ENCODE results near the gene NDST1. TPM values are rescaled to one million over a fixed set of nuclear protein-coding genes. Genes with fewer than 3 reads are reported as not detected.
A peak's percentile ranks its signal among the peaks of the same experiment; 100 is the strongest.

NDST1 gene
- total RNA-seq, 1 donor from 2014 or later: 17.1 TPM

DNA sequence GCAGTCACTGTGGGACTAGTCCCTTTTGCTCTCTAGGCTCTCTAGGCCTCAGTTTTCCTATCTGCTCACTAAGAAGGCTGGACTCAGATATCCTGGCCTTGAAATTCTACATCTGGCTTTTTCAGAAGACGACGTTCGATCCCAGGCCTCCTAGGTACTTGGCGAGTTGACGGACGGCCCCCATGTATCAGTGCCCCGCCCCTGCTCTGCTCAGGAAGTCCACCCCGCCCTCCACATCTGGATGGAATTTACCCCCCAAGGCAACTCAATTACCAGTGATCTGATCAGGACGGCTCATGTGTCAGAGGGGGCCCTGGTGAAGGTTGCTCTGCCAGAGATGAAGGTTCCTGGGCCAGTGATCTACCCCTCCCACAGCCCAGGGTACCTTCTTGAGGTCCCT is 88.4 kb downstream of the NDST1 start:
- Histone ChIP-seq H3K36me3 (ENCODE audit: control insufficient read depth, insufficient read depth, low read length) (no peaks in the 10 kb centered on the region), H3K4me3 (ENCODE audit: low read depth, low read length) (no peak overlapping the region), H3K27me3 (ENCODE audit: control insufficient read depth, insufficient read depth, low read length) (no peaks in the 10 kb centered on the region)
- TF ChIP-seq, protein P1, sequence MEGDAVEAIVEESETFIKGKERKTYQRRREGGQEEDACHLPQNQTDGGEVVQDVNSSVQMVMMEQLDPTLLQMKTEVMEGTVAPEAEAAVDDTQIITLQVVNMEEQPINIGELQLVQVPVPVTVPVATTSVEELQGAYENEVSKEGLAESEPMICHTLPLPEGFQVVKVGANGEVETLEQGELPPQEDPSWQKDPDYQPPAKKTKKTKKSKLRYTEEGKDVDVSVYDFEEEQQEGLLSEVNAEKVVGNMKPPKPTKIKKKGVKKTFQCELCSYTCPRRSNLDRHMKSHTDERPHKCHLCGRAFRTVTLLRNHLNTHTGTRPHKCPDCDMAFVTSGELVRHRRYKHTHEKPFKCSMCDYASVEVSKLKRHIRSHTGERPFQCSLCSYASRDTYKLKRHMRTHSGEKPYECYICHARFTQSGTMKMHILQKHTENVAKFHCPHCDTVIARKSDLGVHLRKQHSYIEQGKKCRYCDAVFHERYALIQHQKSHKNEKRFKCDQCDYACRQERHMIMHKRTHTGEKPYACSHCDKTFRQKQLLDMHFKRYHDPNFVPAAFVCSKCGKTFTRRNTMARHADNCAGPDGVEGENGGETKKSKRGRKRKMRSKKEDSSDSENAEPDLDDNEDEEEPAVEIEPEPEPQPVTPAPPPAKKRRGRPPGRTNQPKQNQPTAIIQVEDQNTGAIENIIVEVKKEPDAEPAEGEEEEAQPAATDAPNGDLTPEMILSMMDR (IDR thresholded peaks at IDR 0.05; ENCODE audit: insufficient read depth, low read length, severe bottlenecking): no peak
- no peak for DNase-seq (ENCODE audit: low read depth)
- FAIRE-seq: peak; percentile 40

DNA sequence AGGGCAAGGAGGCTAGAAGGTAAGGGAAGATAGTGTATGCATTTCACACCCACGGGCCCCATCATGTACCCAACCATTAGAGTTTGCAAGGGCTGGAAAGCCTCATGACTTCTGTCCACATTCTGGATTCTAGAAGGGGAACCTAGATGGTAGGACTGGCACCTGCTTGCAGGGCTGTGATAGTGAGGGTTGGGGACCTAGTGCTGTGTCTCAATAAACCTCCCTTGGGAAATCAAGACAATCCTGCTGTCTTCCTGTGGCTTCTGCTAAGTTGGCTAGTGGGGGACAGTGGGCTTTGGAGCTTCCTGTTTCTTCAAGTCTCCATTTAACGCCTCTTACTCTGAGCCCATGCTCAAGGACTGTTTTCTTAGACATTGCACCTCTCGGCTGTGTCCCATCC is 88.9 kb downstream of the NDST1 start:
- FAIRE-seq (peak; percentile 81), DNase-seq (ENCODE audit: low read depth) (no peak)
- no peak overlapping the region for H3K4me3 ChIP-seq (ENCODE audit: low read depth, low read length)
- H3K27me3 ChIP-seq (ENCODE audit: control insufficient read depth, insufficient read depth, low read length): no peaks in the 10 kb centered on the region
- TF ChIP-seq, protein P1 (IDR thresholded peaks at IDR 0.05; ENCODE audit: insufficient read depth, low read length, severe bottlenecking): no peak
- no peaks in the 10 kb centered on the region for H3K36me3 ChIP-seq (ENCODE audit: control insufficient read depth, insufficient read depth, low read length)

DNA sequence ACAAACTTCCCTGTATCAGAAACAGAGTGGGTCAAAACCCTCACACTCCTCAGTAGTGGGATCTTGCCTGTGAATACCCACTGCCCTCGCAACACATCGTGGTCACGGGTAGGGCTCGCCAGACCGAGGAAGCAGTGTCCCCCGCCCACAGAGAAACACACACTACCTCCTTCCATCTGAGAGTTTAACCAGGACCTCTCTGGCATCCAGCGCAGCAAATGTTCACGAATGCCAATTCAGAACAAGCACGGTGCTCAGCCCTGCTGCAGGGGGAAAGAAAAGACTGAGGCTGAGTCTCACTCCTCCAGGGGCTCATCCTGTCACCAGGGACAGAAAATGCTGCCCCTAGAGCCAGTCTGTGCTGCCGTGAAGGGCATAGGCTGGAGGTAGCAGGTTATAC is 90.1 kb downstream of the NDST1 start:
- Histone ChIP-seq H3K36me3 (ENCODE audit: control insufficient read depth, insufficient read depth, low read length) (no peaks in the 10 kb centered on the region), H3K27me3 (ENCODE audit: control insufficient read depth, insufficient read depth, low read length) (no peaks in the 10 kb centered on the region), H3K4me3 (ENCODE audit: low read depth, low read length) (no peak overlapping the region)
- TF ChIP-seq, protein P1 (IDR thresholded peaks at IDR 0.05; ENCODE audit: insufficient read depth, low read length, severe bottlenecking): no peak
- FAIRE-seq (no peak), DNase-seq (ENCODE audit: low read depth) (peak; percentile 19)

DNA sequence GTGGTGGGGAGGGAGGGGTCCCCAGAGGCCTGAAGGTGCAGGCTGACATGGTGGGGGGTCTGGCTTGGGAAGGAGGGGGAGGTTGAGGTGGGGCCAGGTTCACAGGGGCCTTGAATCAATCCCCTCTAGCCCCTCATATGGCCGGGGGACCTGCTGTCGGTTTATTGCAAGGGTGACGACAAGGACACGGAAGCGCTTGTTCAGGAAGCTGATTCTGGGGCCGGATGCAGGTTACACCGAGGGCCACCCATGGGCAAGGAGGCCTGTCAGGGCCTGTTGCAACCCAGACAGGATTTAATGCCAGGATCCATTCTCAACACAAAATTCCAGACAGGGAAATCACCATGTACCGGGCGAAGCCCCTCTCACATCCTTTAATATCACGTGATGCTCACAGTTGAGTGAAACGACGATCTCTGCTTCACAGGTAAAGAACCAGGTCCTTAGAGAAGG is 90.9 kb downstream of the NDST1 start:
- H3K27me3 ChIP-seq (ENCODE audit: control insufficient read depth, insufficient read depth, low read length): no peaks in the 10 kb centered on the region
- H3K36me3 ChIP-seq (ENCODE audit: control insufficient read depth, insufficient read depth, low read length): no peaks in the 10 kb centered on the region
- no peak overlapping the region for H3K4me3 ChIP-seq (ENCODE audit: low read depth, low read length)
- DNase-seq (ENCODE audit: low read depth) (peak; percentile 96), FAIRE-seq (no peak)
- TF ChIP-seq, protein P1 (IDR thresholded peaks at IDR 0.05; ENCODE audit: insufficient read depth, low read length, severe bottlenecking): no peak

DNA sequence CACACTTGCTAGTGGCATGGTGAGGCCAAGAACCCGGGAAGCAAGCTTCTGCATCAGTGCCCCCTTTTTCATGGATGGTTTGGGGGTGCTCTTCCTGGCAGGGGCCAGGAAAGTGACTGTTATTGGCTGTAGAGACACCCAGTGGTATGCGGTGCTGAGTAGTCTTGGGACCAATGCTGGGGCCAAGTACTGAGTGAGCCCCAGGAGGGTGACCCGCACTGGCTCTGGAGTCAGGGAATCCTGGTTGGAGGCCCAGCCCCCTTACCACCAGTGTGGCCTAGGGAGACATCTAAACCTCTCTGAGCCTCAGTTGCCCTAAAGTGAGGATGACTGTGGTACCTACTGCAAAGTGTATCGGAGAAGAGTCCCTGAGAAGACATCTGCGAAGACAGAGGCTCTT is 91.3 kb downstream of the NDST1 start:
- no peak for DNase-seq (ENCODE audit: low read depth)
- TF ChIP-seq, protein P1 (IDR thresholded peaks at IDR 0.05; ENCODE audit: insufficient read depth, low read length, severe bottlenecking): no peak
- H3K27me3 ChIP-seq (ENCODE audit: control insufficient read depth, insufficient read depth, low read length): no peaks in the 10 kb centered on the region
- FAIRE-seq: no peak
- H3K4me3 ChIP-seq (ENCODE audit: low read depth, low read length): no peak overlapping the region
- H3K36me3 ChIP-seq (ENCODE audit: control insufficient read depth, insufficient read depth, low read length): no peaks in the 10 kb centered on the region

DNA sequence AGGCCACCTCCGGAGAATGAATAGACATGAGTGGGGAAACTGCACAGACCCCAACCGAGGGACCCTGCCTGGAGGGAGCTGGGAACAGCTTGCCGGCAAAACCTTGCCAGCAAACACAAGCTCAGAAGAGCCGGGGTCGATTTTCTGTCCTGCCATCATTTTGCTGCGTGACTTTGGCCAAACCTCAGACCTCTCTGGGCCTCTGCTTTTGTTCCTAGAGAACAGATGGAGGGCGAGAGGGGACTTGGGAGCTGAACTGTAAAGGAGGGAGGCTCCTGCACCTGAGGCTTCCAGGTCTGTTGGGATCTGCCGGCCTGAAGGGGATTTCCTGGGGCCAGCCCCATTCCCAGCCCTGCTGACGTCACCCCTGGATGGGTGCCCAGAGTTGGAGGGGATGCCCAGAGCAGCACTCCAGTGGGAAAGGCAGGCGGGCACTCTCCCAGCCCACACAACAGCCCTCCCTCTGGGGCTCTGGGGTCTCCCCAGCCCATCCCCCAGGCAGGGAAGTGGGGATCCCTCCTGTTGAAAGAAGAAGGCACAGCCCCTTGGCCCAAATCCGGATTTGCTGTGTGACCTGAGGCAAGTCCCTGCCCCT is 92.1 kb downstream of the NDST1 start:
- FAIRE-seq (no peak), DNase-seq (ENCODE audit: low read depth) (peak; percentile 91)
- H3K27me3 ChIP-seq (ENCODE audit: control insufficient read depth, insufficient read depth, low read length): no peaks in the 10 kb centered on the region
- no peaks in the 10 kb centered on the region for H3K36me3 ChIP-seq (ENCODE audit: control insufficient read depth, insufficient read depth, low read length)
- TF ChIP-seq, protein P1 (IDR thresholded peaks at IDR 0.05; ENCODE audit: insufficient read depth, low read length, severe bottlenecking): no peak
- H3K4me3 ChIP-seq (ENCODE audit: low read depth, low read length): peak overlapping the region; percentile 32

Data from bronchial epithelial cell (primary cell).